CD4-positive, alpha-beta T cell treated with Interferon gamma for 1 hour (primary cell): Measurements from ENCODE around the gene RNASE7.
"Not testable (repeated sequence)": the region's sequence is repeated elsewhere in the genome, so short reads cannot be mapped to it uniquely, and the experiment has no call there.

ENCODE experiments used
- DNase-seq: peaks from one replicate; pipeline ENCODE4 v3.0.0-alpha.2; 2020

Gene RNASE7

GRCh38 chr14:21023817-21024584, 18.2 kb upstream of the RNASE7 start:
- no peak for DNase-seq

- peak; percentile 79 for DNase-seq
Measured at GRCh38 chr14:21024585-21025370, 17.4 kb upstream of the RNASE7 start, which contains the start of gene NDRG2. NDRG2 (minus strand) TSS chr14:21025061; CDS start chr14:21023315, 1,746 bp downstream.

DNA sequence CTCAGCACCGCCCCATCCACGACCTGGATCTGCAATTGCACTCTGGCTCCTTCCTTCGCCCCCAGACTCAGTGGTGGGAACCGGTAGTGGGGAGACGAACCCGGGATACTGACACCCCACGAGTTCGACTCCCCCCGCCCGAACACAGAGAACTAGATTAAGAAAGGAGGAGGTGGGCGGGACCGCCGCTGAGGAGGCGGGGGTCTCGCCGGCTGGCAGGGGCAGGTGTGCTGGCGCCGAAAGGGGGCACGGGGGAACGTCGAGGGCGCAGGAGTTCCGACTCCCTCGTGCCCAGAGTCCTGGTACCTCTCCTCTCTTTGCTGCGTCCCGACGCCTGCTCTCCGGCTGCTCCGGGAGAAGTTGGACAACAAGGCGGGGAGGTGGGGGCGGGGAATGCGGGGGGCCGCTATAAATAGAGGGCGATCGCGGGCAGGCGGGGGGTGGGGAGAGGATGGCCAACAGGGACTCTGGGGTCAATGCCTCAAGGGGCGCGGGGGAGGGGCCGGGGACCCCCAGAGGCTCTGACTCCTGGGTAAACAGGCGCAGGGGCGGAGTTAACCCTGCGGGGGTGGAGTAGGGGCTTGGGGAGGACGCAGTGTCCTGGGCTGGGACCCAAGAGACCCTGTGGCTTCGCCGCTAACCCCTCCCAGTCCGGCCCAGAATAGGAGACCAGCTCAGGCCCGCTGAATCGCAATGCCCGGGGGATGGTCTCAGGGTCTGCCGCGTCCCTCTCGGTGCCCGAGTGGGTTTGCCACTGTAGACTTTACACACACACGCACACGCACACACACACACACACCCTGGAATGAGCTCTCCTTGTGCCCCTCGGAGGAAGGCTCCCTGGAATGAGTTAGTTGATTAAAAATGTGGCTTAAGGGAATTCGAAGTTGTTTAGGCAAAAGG, 16.5 kb upstream of the RNASE7 start:
- DNase-seq, result no peak

- no peak for DNase-seq
Measured at GRCh38 chr14:21026274-21026987, 15.7 kb upstream of the RNASE7 start.

DNA sequence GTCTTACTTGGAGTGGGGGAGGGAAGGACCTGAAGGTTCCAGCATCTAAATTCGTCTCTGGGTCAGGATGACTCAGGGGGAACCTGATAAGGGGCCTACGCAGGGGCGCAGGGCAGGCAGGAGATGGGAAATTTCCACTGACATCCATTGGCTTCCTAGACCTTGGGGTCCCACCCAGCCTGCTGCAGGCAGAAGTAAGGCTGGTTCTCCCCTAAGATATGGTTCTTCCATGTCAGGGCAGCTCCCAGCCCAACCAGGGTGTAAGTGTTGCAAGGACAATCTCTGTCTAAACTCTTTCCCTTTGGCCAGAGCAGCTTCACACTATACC, 15.2 kb upstream of the RNASE7 start:
- DNase-seq, result no peak

DNA sequence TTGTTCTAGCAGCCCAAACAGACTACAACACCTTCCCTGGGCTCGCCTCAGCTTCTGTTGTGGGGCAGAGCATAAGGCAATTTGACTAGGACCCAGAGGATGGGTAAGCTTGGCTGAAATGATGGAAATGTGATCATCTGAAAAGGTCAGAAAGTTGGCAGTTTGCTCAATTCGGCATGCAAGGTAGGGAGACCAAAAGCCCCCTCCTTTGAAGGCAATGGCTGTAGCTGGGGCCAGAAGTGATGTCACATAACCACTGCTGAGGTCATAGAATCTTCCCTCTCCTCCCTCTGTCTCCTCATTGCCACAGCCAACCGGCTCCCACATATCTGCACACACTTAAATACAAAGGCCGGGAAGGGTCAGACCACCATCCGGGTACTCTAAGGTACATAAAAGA, 12.2 kb upstream of the RNASE7 start, which contains the start of gene TPPP2:
Gene TPPP2, plus strand, starts transcription at position 301 of the 400 bp plus-strand sequence. CDS start 365 bp downstream, outside the sequence.
- no peak for DNase-seq

DNA sequence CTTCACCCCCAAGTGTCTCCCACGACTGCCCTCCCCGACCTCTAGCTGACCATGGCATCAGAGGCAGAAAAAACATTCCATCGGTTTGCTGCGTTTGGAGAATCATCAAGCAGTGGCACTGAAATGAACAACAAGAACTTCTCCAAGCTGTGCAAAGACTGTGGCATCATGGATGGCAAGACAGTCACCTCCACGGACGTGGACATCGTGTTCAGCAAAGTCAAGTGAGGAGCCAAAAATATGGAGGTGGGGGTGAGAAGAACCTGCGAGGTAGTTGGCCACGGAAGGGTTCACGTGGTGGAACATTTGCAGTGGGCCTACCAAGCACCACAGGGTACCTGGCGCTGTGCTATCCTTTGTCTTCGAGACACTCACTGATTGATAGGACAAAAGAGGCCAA, 11.6 kb upstream of the RNASE7 start:
- no peak for DNase-seq

DNA sequence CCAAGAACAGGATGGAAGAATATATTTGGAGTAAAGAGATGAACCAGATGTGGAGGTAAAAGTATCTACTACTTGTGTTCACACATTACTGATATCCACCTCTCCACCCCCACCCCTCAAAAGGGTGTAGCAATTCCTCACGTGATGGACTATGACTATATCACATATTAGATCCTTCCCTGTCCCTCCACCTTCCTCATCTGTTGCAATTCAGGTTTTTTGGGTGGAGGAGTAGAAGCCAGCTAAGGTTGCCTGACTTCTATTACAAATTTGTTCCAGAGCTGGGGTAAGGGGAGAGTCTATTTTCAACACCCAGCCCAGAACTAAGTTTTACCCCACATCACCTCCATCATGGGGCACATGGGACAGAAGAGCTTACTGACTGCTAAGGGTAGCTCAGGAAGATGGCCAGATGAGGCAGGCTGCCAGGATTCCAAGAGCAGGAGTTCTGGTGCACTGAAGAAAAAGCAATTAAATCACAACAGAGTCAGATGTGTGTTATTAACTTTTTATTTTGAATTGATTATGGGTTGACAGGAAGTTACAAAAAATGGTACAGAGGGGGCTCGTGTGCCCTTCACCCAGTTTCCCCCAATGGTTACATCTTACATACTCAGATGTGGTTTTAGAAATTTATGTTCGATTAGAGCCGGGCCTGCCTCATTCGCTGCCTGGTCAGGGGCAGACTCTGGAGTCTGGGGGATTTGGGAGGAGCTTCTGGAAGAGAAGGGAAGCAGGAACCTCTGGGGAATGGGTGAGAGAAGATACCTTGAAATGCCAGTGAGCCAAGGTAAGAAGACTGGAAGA, 9.6 kb upstream of the RNASE7 start:
- DNase-seq, result no peak

DNA sequence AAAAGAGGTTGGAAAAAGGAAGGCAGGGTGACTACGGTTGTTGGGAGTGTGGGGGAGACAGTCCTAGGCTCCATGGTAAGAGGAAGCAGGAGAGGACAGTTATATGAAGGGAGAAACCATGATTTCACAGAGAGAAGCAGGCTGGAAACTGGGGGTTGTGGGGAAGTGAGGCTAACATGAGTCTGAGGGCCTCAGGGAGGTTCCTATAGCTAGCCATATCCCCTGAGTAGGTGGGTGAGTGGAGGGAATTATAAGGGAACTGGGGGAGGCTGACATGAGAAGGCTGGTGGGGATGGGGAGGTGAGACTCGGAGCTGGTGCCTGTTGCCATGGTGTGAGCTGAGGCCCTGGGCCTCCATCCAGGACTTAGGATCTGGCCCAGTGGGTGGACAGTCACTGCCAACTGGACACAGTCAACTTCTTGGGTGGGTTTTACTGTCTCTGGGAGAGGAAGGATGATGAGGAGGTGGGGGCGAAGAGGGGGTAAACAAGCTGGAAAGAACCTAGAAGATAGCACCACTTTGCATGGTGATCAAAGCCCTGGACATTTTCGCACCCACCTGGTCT, 8.9 kb upstream of the RNASE7 start:
- no peak for DNase-seq

GRCh38 chr14:21034707-21035106, 7.5 kb upstream of the RNASE7 start, which contains the start of gene RNASE13:
RNASE13 (minus strand) TSS chr14:21034807; CDS start chr14:21034288, 519 bp downstream.
- DNase-seq, result no peak

DNA sequence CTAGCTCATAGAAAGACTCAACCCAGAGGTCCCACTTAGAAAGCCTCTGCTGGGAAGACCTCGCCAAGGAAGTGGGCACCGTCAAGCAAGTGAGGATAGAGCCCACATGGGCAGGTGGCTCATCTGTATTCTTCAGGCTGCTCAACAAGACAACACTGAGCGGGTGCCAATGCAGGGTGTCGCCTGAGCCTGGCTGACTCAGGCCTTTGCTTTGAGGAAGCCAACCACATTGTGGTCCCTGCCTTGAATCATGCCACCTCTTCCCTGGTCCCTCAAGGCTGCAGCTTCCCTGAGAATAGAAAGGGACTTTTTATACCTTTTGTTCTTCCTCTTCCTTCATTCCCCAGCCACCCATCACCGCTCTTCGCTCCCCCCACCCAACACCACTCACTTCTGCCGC, 5.4 kb upstream of the RNASE7 start:
- DNase-seq, result no peak

- no peak for DNase-seq
Measured at GRCh38 chr14:21037156-21037555, 5.0 kb upstream of the RNASE7 start.

- DNase-seq, result no peak
Measured at GRCh38 chr14:21038441-21039422, 3.4 kb upstream of the RNASE7 start.

DNA sequence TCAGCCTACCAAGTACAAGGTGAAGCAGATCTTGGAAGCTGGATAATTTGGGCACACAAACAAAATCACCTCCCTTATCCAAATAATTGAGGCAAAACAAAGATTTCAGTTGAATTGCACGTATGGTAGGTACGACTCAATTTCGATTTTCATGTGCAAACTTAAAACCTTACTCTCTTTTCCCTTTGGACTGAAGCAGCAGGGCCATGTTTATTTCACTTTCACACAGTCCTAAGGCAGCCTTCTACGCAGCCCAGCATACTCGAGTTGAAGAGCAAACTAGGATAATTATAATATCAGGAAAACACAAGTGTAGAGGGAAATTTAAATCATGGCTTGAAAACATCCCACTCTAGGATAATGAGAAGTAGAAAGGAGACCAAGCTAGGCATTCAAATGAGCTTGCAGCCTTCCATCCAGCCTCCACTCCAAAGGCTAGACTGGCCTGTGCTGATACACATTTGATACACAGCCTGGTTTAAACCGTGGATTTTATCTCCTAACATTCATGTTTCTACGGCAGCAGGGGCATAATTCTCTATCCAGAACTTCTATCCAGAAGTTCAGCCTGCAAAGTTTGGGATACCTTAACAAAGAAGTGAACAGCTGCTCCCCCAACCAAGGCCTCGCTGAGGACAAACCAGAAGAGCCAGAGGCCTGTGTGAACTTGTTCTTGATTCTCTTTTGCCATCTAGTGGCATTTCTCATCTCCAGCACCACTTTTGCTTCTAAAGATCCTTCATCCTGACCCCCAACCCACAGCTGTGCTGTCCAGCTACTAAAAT, 2.4 kb upstream of the RNASE7 start:
- DNase-seq, result no peak

DNA sequence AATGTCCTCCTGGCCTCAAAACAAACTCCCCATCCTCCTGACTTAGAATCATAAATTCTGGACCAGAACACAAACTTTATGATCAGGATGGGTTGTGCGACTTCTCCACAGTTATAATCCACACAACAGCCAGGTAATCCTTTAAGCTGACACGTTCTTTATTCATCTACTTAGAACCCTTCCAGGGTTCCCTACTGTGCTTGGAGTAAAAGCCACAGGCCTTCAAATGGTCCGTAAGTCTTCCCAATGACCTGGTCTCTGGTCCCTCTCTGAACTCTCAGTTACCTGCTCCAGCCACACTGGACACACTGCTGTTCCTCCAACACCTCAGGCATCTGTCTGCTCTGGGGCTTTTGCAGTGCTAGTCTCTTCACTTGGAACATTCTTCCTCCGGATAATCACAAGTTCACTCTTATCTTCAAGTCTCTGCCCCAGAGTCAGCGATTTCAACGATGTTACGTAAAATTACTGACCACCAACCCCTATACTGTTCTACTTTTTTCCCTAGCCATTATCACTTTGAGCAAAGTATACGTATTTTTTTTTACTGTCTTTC, 1.7 kb upstream of the RNASE7 start:
- no peak for DNase-seq

GRCh38 chr14:21040941-21041340, 1.2 kb upstream of the RNASE7 start:
- DNase-seq, result not testable (repeated sequence)

DNA sequence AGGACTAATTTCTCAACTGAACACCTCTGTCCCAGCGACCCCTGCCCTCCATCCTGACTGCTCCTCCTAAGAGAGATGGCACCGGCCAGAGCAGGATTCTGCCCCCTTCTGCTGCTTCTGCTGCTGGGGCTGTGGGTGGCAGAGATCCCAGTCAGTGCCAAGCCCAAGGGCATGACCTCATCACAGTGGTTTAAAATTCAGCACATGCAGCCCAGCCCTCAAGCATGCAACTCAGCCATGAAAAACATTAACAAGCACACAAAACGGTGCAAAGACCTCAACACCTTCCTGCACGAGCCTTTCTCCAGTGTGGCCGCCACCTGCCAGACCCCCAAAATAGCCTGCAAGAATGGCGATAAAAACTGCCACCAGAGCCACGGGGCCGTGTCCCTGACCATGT, 756 bp downstream of the RNASE7 start:
- DNase-seq, result no peak

DNA sequence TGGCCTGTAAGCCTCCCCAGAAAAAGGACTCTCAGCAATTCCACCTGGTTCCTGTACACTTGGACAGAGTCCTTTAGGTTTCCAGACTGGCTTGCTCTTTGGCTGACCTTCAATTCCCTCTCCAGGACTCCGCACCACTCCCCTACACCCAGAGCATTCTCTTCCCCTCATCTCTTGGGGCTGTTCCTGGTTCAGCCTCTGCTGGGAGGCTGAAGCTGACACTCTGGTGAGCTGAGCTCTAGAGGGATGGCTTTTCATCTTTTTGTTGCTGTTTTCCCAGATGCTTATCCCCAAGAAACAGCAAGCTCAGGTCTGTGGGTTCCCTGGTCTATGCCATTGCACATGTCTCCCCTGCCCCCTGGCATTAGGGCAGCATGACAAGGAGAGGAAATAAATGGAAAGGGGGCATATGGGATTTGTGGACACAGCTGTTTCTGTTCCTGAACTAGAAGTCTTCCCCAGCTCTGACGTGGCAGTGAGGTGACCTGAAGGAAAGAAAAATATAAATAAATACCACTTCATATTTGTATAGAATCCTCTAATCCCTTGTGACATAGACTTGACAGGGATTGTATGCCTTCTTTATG, 1.3 kb downstream of the RNASE7 start:
- DNase-seq, result no peak
